Activated CD4-positive, alpha-beta T cell treated with anti-CD3 and anti-CD28 coated beads, Interleukin-2, Interleukin-4, amounts not matched to agents 100 ng/mL and 50 ng/mL, durations not matched to agents 16 hours and 8 hours (primary cell): ENCODE data around the gene EVC2.
"Not testable (repeated sequence)": the region's sequence is repeated elsewhere in the genome, so short reads cannot be mapped to it uniquely, and the experiment has no call there.

Source experiments
- DNase-seq: peaks from one replicate; pipeline ENCODE4 v3.0.0-alpha.2; 2020; ENCODE audit warnings: low spot score

The EVC2 gene

GRCh38 chr4:5629542-5629941 lies 78.8 kb downstream of the EVC2 start:
- DNase-seq, result no peak

GRCh38 chr4:5626913-5627312 lies 81.4 kb downstream of the EVC2 start:
- no peak for DNase-seq

- no peak for DNase-seq
Observed at GRCh38 chr4:5622596-5622995, 85.8 kb downstream of the EVC2 start.

- no peak for DNase-seq
Observed at GRCh38 chr4:5619913-5620625, 88.3 kb downstream of the EVC2 start.

- no peak for DNase-seq
Observed at GRCh38 chr4:5618051-5618960, 90.1 kb downstream of the EVC2 start.

- DNase-seq, result no peak
Observed at GRCh38 chr4:5616331-5616950, 91.9 kb downstream of the EVC2 start.

GRCh38 chr4:5615496-5616075 lies 92.8 kb downstream of the EVC2 start:
- DNase-seq, result no peak

- no peak for DNase-seq
Observed at GRCh38 chr4:5611750-5612149, 96.6 kb downstream of the EVC2 start.

GRCh38 chr4:5609306-5610007 lies 98.9 kb downstream of the EVC2 start:
- no peak for DNase-seq

- DNase-seq, result not testable (repeated sequence)
Observed at GRCh38 chr4:5593828-5594227, 114.5 kb downstream of the EVC2 start.

- no peak for DNase-seq
Observed at GRCh38 chr4:5592272-5592671, 116.1 kb downstream of the EVC2 start.

- no peak for DNase-seq
Observed at GRCh38 chr4:5589495-5589894, 118.9 kb downstream of the EVC2 start.

GRCh38 chr4:5588046-5588445 lies 120.3 kb downstream of the EVC2 start:
- DNase-seq, result no peak

- DNase-seq, result no peak
Observed at GRCh38 chr4:5575941-5576340, 132.4 kb downstream of the EVC2 start.

- no peak for DNase-seq
Observed at GRCh38 chr4:5574386-5574785, 134.0 kb downstream of the EVC2 start.

- no peak for DNase-seq
Observed at GRCh38 chr4:5573965-5574364, 134.4 kb downstream of the EVC2 start.

GRCh38 chr4:5572751-5573150 lies 135.6 kb downstream of the EVC2 start:
- DNase-seq, result no peak

GRCh38 chr4:5572114-5572513 lies 136.2 kb downstream of the EVC2 start:
- DNase-seq, result no peak

GRCh38 chr4:5571646-5572045 lies 136.7 kb downstream of the EVC2 start:
- DNase-seq, result no peak

- no peak for DNase-seq
Observed at GRCh38 chr4:5569451-5569850, 138.9 kb downstream of the EVC2 start.

GRCh38 chr4:5568931-5569330 lies 139.4 kb downstream of the EVC2 start:
- no peak for DNase-seq

- DNase-seq, result no peak
Observed at GRCh38 chr4:5568336-5568735, 140.0 kb downstream of the EVC2 start.
